GM21717 (cell line): ENCODE data around the gene MTAP.
"Not testable (repeated sequence)": the region's sequence is repeated elsewhere in the genome, so short reads cannot be mapped to it uniquely, and the experiment has no call there.

ENCODE experiments used
- ATAC-seq: cut with Tn5 transposase; IDR thresholded peaks from one replicate; pipeline ENCODE4 v1.9.1; 2021; ENCODE audit warnings: mild to moderate bottlenecking, moderate library complexity; ENCODE audit not compliant: unreplicated experiment

MTAP gene

GRCh38 chr9:21906213-21906612, 103.8 kb downstream of the MTAP start:
- no peak for ATAC-seq

- no peak for ATAC-seq
These were observed 104.4 kb downstream of the MTAP start for GRCh38 chr9:21906881-21907280.

- ATAC-seq: no peak
These were observed 117.2 kb downstream of the MTAP start for GRCh38 chr9:21919377-21920362.

- no peak for ATAC-seq
These were observed 121.3 kb downstream of the MTAP start for GRCh38 chr9:21923694-21924093.

- no peak for ATAC-seq
These were observed 125.3 kb downstream of the MTAP start for GRCh38 chr9:21927752-21928151.

- no peak for ATAC-seq
These were observed 129.0 kb downstream of the MTAP start for GRCh38 chr9:21931428-21931827.

GRCh38 chr9:21933281-21933680, 130.8 kb downstream of the MTAP start:
- no peak for ATAC-seq

GRCh38 chr9:21933865-21934264, 131.4 kb downstream of the MTAP start:
- ATAC-seq: no peak

- ATAC-seq: no peak
These were observed 133.2 kb downstream of the MTAP start for GRCh38 chr9:21935631-21936030.

- ATAC-seq: no peak
These were observed 133.7 kb downstream of the MTAP start for GRCh38 chr9:21936161-21936560.

GRCh38 chr9:21941337-21941995, 139.0 kb downstream of the MTAP start:
- ATAC-seq: no peak

- no peak for ATAC-seq
These were observed 141.0 kb downstream of the MTAP start for GRCh38 chr9:21943464-21943863.

GRCh38 chr9:21945606-21946005, 143.2 kb downstream of the MTAP start:
- ATAC-seq: no peak

- ATAC-seq: no peak
These were observed 156.4 kb downstream of the MTAP start for GRCh38 chr9:21958833-21959232.

- ATAC-seq: not testable (repeated sequence)
These were observed 156.8 kb downstream of the MTAP start for GRCh38 chr9:21959268-21959667.

- no peak for ATAC-seq
These were observed 159.1 kb downstream of the MTAP start for GRCh38 chr9:21961569-21961968.

GRCh38 chr9:21964925-21965385, 162.5 kb downstream of the MTAP start:
- ATAC-seq: peak; percentile 79

- ATAC-seq: peak; percentile 88
These were observed 163.0 kb downstream of the MTAP start for GRCh38 chr9:21965401-21965951.

GRCh38 chr9:21966140-21966851, 163.9 kb downstream of the MTAP start:
- ATAC-seq: no peak

- ATAC-seq: no peak
These were observed 164.7 kb downstream of the MTAP start for GRCh38 chr9:21967169-21967568.

GRCh38 chr9:21967702-21968101, 165.3 kb downstream of the MTAP start:
- ATAC-seq: no peak
